AG04450 (cell line): ENCODE data around the gene EHMT1. TPM values are rescaled to one million over a fixed set of nuclear protein-coding genes. Genes with fewer than 3 reads are reported as not detected.

Source experiments
- CTCF ChIA-PET: fragments of 300-600, 350-600 bp; formaldehyde crosslinking; extraction: SDS; loops from one replicate; lab custom pipeline; 2022; ENCODE audit warnings: antibody characterized with exemption, inconsistent platforms; lab: Charles Lee
- POLR2A ChIA-PET: fragments of 350-600 bp; formaldehyde crosslinking; extraction: SDS; loops from one replicate; lab custom pipeline; 2021; ENCODE audit warnings: antibody characterized with exemption, inconsistent platforms; lab: Yijun Ruan, JAX
- DNase-seq: peaks from one replicate; pipeline ENCODE4 v3.0.0-alpha.2; 2011; ENCODE audit warnings: low read depth, low spot score
- H3K27ac ChIP-seq: one replicate; pipeline ENCODE4 v1.5.1; 2012; ENCODE audit warnings: low read depth, low read length, control low read depth
- H3K27me3 ChIP-seq: one replicate; pipeline ENCODE4 v1.6.0; 2012; ENCODE audit warnings: low read length; ENCODE audit not compliant: control insufficient read depth, insufficient read depth
- H3K4me3 ChIP-seq: 2 replicates; pipeline ENCODE4 v1.5.1; 2011; ENCODE audit warnings: mild to moderate bottlenecking, low read depth, low read length, control low read depth
- H3K9me3 ChIP-seq: 2 replicates; pipeline ENCODE4 v1.5.1; 2012; ENCODE audit warnings: low read length; ENCODE audit not compliant: control insufficient read depth, insufficient read depth
- CTCF ChIP-seq: IDR thresholded peaks from 2 replicates; pipeline ENCODE4 v1.5.1; 2011; ENCODE audit warnings: low read depth, low read length, control low read depth, inconsistent platforms
- polyA plus RNA-seq: library from polyadenylated mRNA; depleted of rRNA; stranded (reverse); fragments of >200 nt; gene quantifications from 2 replicates; pipeline ENCODE4 v1.2.3, GENCODE V29; 2011

Gene EHMT1
- polyA plus RNA-seq, 1 experiment: 26.1 TPM

GRCh38 chr9:137816531-137817235 is 197.9 kb downstream of the EHMT1 start:
- no peak for DNase-seq
- POLR2A ChIA-PET: no interaction called here
- no peaks in the 10 kb centered on the region for H3K27me3 ChIP-seq
- CTCF ChIA-PET: no interaction called here
- no peak for TF ChIP-seq CTCF
- no peak overlapping the region for H3K4me3 ChIP-seq
- no peaks in the 10 kb centered on the region for H3K9me3 ChIP-seq
- H3K27ac ChIP-seq: no peak overlapping the region

GRCh38 chr9:137817236-137818200 is 198.7 kb downstream of the EHMT1 start:
- Histone ChIP-seq H3K9me3 (no peaks in the 10 kb centered on the region), H3K27ac (no peak overlapping the region), H3K4me3 (no peak overlapping the region), H3K27me3 (no peaks in the 10 kb centered on the region)
- ChIA-PET POLR2A (no interaction called here), CTCF (no interaction called here)
- no peak for DNase-seq
- no peak for TF ChIP-seq CTCF

- no peaks in the 10 kb centered on the region for H3K9me3 ChIP-seq
- ChIA-PET CTCF (no interaction called here), POLR2A (no interaction called here)
- DNase-seq: no peak
- H3K27ac ChIP-seq: no peak overlapping the region
- H3K4me3 ChIP-seq: no peak overlapping the region
- no peaks in the 10 kb centered on the region for H3K27me3 ChIP-seq
- TF ChIP-seq CTCF: no peak
Observed at GRCh38 chr9:137818286-137818685, 199.5 kb downstream of the EHMT1 start.

- no peak for TF ChIP-seq CTCF
- DNase-seq: no peak
- CTCF ChIA-PET: no interaction called here
Observed at GRCh38 chr9:137820161-137820855, 201.5 kb downstream of the EHMT1 start.

More at GRCh38 chr9:137820161-137820855, 201.5 kb downstream of the EHMT1 start:
- Histone ChIP-seq H3K9me3 (peaks cover 5% of the 10 kb centered on the region; the same call in 1 of the 2 replicates), H3K27me3 (no peaks in the 10 kb centered on the region), H3K27ac (no peak overlapping the region), H3K4me3 (no peak overlapping the region)
- POLR2A ChIA-PET: no interaction called here
